Erythroblast (primary cell): ENCODE measurements around the gene GABRG3.

Experiments used
- DNase-seq, 2 experiments: peaks; one replicate each; lab custom pipeline; 2025; lab: John Stamatoyannopoulos, UW
- GATA1 ChIP-seq: IDR thresholded peaks from 2 replicates; pipeline ENCODE4 v1.6.1; 2011; ENCODE audit warnings: low read depth, mild to moderate bottlenecking, control low read depth, low read length, moderate library complexity
- POLR2A ChIP-seq: IDR thresholded peaks from 2 replicates; pipeline ENCODE4 v1.6.1; 2011; ENCODE audit warnings: mild to moderate bottlenecking, low read length

The GABRG3 gene

GRCh38 chr15:27121672-27122071, 150.7 kb downstream of the GABRG3 start:
- no peak for TF ChIP-seq GATA1
- TF ChIP-seq POLR2A = no peak
- DNase-seq = no peak

DNA sequence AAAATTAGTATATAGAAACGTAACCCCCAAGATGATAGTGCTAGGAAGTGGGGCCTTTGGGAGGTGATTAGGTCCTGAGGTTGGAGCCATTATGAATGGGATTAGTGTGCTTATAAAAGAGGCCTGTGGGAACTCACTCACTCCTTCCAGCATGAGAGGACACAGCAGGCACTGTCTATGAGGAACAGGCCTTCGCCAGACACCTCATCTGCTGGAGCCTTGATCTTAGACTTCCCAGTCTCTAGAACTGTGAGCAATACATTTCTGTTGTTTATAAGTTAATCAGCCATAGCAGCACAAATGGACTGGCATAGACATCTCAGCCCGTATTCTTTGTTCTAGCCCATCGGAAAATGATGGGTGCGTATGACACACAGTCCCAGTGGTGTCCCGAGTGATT, 152.3 kb downstream of the GABRG3 start:
- DNase-seq = no peak
- no peak for TF ChIP-seq POLR2A
- TF ChIP-seq GATA1 = no peak

- TF ChIP-seq POLR2A (no peak), GATA1 (no peak)
- DNase-seq = no peak
Observed at GRCh38 chr15:27123808-27124207, 152.8 kb downstream of the GABRG3 start.

GRCh38 chr15:27124287-27124871, 153.4 kb downstream of the GABRG3 start:
- no peak for TF ChIP-seq POLR2A
- no peak for TF ChIP-seq GATA1
- DNase-seq = no peak

DNA sequence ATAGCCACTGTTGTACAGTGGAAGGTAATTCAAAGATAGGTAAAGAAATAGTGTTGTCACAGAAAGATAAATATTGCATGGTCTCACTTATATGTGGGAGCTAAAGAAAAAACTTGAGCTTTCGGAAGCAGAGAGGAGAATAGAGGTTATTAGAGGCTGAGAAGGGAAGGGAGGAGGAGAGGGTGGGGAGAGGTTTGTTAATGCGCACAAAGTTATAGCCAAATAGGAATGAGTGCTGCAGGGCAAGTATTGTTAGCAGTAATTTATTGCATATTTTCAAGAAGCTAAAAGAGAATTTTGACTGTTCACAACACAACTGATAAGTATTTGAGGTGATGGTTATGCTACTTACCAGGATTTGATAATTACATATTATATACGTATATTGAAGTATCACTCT, 154.2 kb downstream of the GABRG3 start:
- DNase-seq = no peak
- TF ChIP-seq GATA1 (no peak), POLR2A (no peak)

DNA sequence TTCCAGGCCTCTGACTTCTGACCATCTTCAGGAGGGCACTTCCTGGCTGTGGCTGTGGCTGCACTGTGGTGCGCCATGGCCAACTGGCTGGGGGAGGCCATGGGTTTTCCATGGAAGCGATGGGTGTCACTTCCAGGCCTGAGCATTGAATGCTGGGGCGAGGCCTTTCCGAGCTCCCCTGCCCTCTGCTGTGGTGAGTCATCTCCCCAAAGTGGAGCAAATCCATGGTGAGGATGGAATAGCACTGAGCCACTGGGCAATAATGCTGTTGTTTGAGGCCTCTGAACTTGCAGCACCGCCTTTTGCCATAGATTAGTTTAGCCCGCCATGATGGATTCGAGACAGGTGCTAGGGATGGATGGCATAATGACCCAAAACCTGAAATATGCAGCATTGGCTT, 155.5 kb downstream of the GABRG3 start:
- DNase-seq = no peak
- TF ChIP-seq GATA1 (no peak), POLR2A (no peak)

GRCh38 chr15:27127815-27128570, 157.0 kb downstream of the GABRG3 start:
- TF ChIP-seq POLR2A (no peak), GATA1 (no peak)
- no peak for DNase-seq

- TF ChIP-seq POLR2A (no peak), GATA1 (no peak)
- no peak for DNase-seq
Observed at GRCh38 chr15:27133249-27133648, 162.3 kb downstream of the GABRG3 start.

DNA sequence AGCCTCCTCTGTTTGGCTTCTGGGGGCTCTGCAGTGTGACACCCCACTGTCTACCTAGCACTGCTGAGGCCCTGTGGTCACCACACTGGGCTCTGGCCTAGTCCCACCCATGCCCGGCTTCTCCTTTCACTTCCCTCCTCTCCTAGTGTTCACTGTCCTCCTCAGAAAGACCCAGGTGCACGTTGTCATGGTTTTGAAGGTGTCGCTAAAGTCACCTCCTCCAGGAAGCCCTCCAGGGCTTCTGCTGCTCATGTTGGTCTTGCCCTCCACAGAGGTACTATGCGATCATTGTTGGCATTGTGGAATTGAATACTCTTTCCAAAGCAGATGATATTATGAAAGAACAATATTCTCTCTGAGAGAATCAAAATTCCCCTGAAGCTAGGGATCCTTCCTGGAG, 163.5 kb downstream of the GABRG3 start:
- TF ChIP-seq GATA1 (no peak), POLR2A (no peak)
- DNase-seq = no peak

DNA sequence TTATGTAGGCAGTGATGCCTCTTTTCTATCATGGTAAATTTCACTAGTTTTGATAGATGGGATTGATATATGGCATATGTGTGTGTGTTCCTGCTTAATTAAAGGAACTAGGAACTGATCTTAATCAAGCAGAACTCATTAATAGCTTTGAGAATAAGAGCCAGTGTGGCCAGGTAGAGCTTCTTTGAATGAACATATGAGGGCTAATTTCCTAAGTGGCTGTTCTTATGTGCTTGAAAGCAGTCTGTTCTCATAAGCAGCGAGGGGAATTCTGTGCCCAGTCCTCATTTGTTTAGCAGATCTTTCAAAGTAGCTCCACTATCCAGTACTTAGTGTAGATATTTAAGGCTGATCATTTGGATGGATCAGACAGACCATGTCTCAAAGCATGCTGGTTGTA, 164.2 kb downstream of the GABRG3 start:
- TF ChIP-seq POLR2A (no peak), GATA1 (no peak)
- no peak for DNase-seq

DNA sequence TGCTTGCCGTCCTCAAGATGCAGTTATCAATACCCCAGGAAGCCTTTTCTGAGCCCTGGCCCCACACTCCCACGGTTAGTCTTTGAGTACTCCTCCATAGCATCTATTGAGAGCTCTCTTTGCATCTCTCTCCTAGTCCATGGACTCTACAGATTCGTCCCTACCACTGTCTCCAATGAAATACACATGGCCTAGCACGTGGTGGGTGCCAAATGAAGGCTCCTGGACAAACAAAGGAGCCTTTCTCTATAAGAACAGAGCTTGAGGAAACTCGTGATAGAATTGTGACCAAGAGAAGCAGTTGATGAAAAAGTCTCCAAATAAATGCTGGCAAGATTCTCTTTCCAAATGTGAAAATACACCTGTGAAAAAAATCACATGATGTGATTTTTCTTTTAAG, 166.1 kb downstream of the GABRG3 start:
- no peak for DNase-seq
- no peak for TF ChIP-seq GATA1
- no peak for TF ChIP-seq POLR2A

DNA sequence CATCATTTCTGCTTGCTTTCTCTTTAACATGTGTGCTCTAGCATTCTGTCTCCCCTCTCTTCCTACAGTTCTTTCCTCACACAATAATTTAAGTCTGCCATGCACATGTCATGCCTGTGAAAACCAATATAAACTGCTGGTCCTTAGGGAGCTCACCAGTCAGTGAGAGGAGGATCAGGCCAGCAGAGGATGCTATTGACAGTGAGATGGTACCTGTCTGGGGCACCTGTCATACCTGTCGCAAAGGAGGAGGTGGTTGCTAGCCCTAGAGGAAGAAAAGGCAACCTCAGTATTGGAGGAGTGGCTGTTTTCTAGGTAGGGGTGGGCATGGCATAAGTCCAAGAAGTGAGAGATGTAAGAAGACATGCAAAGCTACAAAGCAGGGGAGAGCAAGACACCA, 194.6 kb downstream of the GABRG3 start:
- TF ChIP-seq POLR2A = no peak
- TF ChIP-seq GATA1 = no peak
- no peak for DNase-seq

- TF ChIP-seq GATA1 (no peak), POLR2A (no peak)
- no peak for DNase-seq
Observed at GRCh38 chr15:27166917-27167316, 195.9 kb downstream of the GABRG3 start.

DNA sequence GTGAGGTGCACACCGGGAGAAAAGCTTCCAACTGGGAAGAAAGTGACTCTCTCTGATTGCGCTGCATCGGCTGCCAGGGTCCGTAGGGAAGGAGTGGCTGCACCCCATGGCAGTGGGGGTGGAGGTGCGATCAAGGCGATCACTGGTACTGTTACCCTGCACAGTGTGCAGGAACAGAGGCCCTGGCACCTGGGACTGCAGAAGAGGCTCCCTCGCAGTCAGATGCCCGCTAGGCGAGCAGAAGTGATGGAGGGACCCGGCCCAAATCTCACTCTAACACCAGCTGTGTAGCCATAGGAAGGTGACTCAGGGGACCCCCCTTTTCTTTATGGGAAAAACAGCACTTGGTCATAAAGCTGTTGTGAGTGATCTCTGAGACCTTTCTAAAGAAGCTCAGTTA, 196.8 kb downstream of the GABRG3 start:
- TF ChIP-seq GATA1 (no peak), POLR2A (no peak)
- no peak for DNase-seq

GRCh38 chr15:27170851-27171250, 199.9 kb downstream of the GABRG3 start:
- TF ChIP-seq GATA1 (no peak), POLR2A (no peak)

More at GRCh38 chr15:27170851-27171250, 199.9 kb downstream of the GABRG3 start:
- no peak for DNase-seq
